Mesothelial cell of epicardium (in vitro differentiated cells): ENCODE results near the gene CARD9. TPM values are rescaled to one million over a fixed set of nuclear protein-coding genes. Genes with fewer than 3 reads are reported as not detected.

Experiments used
- DNase-seq, 2 experiments: peaks; one replicate each; pipeline ENCODE4 v3.0.0; 2021; ENCODE audit warnings: low spot score in 2 of 2; ENCODE audit not compliant: unreplicated experiment in 2 of 2
- H3K27ac Mint-ChIP-seq: 2 replicates; pipeline ENCODE4 v1.8.0; 2021; ENCODE audit warnings: mixed read lengths
- H3K27me3 Mint-ChIP-seq: 2 replicates; pipeline ENCODE4 v1.8.0; 2021; ENCODE audit warnings: low read depth, mixed read lengths
- H3K36me3 Mint-ChIP-seq: 2 replicates; pipeline ENCODE4 v1.8.0; 2021; ENCODE audit warnings: mixed read lengths
- H3K4me1 Mint-ChIP-seq: 2 replicates; pipeline ENCODE4 v1.8.0; 2021; ENCODE audit warnings: mixed read lengths
- H3K4me3 Mint-ChIP-seq: 2 replicates; pipeline ENCODE4 v1.8.0; 2021; ENCODE audit warnings: mild to moderate bottlenecking, moderate library complexity, mixed read lengths
- H3K9me3 Mint-ChIP-seq: 2 replicates; pipeline ENCODE4 v1.8.0; 2021; ENCODE audit warnings: mixed read lengths
- total RNA-seq: library from RNA; stranded (reverse); gene quantifications from 3 replicates; pipeline ENCODE4 v1.2.1, GENCODE V29; 2021
- TF ChIP-seq, protein P1 (sequence below): fragments of 200-600 bp; sonication (generic); IDR thresholded peaks from one replicate; pipeline ENCODE4 v1.5.0; 2021; ENCODE audit warnings: antibody characterized with exemption; ENCODE audit not compliant: unreplicated experiment

CARD9 gene
- total RNA-seq, 1 donor from 2014 or later = 4.9 TPM

DNA sequence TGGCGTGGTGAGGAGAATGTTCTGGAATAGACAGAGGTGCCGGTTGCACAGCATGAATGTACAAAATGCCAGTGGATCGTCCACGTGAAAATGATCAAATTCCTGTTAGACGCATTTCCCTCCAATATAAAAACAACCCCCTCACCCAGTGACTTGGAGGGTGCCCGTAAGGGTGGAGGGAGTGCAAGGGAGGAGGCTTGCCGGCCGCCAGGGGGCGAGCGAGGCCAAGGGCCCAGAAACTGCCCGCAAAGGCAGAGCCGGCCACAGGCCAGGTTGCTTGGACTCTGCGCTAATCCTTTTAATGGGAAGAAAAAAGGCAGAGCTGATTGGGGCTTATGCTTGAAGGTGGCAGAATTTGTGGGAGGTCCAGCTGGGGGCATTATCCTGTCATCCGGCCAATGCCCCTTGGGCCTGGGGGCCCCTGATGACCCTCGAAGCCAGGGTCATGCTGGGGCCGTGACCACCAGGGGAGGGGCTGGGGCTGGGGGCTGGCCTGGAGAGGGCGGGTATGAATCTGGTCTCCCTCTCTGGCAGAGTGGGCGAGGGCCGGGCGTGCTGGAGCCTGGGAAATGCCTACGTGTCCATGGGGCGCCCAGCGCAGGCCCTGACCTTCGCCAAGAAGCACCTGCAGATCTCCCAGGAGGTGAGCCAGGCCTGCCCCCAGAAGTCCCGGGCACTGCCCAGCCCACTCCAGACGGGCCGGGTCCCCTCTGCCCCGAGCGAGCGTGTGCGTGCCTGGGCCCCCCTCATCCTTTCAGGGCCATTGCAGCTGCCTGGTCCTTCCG lies 34.1 kb downstream of the CARD9 start:
- no peaks in the 10 kb centered on the region for H3K9me3 Mint-ChIP-seq
- H3K27me3 Mint-ChIP-seq = no peaks in the 10 kb centered on the region
- no peak overlapping the region for H3K4me3 Mint-ChIP-seq
- H3K27ac Mint-ChIP-seq = no peak overlapping the region
- peaks cover 8% of the 10 kb centered on the region for H3K4me1 Mint-ChIP-seq
- peak in 1 of 2 experiments; percentile 77 for DNase-seq
- TF ChIP-seq, protein P1, sequence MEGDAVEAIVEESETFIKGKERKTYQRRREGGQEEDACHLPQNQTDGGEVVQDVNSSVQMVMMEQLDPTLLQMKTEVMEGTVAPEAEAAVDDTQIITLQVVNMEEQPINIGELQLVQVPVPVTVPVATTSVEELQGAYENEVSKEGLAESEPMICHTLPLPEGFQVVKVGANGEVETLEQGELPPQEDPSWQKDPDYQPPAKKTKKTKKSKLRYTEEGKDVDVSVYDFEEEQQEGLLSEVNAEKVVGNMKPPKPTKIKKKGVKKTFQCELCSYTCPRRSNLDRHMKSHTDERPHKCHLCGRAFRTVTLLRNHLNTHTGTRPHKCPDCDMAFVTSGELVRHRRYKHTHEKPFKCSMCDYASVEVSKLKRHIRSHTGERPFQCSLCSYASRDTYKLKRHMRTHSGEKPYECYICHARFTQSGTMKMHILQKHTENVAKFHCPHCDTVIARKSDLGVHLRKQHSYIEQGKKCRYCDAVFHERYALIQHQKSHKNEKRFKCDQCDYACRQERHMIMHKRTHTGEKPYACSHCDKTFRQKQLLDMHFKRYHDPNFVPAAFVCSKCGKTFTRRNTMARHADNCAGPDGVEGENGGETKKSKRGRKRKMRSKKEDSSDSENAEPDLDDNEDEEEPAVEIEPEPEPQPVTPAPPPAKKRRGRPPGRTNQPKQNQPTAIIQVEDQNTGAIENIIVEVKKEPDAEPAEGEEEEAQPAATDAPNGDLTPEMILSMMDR = peak; percentile 88
- H3K36me3 Mint-ChIP-seq = peaks cover 4% of the 10 kb centered on the region

DNA sequence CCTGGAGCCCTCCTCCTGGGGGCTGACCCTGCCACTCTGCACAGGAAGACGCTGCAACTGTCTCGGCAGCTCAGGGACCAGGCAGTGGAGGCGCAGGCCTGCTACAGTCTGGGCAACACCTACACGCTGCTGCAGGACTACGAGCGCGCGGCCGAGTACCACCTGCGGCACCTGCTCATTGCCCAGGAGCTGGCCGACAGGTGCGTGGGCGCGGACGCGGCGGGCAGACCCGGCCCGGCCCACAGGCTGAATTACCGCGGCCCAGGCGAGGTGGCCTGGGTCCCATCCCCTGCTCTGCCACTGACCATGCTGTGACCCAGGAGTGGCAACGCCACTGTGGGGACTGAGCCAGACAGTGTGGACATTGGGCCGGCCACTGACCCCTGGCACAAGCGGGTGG lies 35.0 kb downstream of the CARD9 start:
- Mint-ChIP-seq H3K27me3 (no peaks in the 10 kb centered on the region), H3K27ac (no peak overlapping the region), H3K9me3 (no peaks in the 10 kb centered on the region), H3K4me3 (no peak overlapping the region), H3K4me1 (peaks cover 8% of the 10 kb centered on the region), H3K36me3 (peaks cover 4% of the 10 kb centered on the region)
- no peak for DNase-seq
- TF ChIP-seq, protein P1 = no peak

DNA sequence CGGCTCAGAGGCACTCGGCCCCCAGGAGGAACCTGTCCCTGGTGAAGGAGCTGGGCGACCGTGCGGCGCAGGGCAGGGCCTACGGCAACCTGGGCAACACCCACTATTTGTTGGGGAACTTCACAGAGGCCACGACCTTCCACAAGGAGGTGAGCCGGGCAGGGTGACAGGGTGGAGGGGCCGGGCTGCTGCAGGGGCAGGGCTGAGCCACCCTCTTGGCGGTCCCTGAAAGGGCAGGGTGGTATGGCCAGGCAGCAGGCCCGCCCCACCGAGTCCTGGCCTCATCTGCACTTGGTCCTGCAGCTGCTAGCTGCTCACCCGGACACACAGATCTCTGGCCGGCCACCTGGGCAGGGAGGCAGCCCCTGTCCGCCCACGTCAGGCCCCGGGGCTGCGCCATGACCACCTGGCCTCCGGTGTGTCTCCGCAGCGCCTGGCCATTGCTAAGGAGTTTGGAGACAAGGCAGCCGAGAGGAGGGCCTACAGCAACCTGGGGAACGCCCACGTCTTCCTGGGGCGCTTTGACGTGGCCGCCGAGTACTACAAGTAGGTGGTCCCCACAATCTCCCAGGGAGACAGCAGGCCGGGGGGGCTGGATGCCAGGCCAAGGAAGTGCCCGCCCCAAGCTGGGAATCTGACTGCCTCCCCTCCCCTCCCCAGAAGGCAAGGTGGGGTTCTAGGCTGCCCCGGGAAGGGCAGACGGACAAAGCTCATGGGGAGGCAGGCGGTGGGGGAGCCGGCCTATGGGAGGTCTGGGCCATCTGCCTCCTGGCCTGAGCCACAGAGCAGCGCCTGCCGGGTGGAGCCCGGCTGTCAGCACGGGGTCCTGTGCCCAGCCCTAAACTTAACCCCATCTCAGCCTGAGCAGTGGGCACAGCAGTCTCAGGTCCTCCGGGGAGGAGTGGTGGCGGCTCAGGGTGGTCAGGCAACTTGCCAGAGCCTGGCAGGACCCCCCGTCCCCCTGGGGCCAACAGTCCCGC lies 35.8 kb downstream of the CARD9 start:
- H3K36me3 Mint-ChIP-seq = peaks cover 4% of the 10 kb centered on the region
- H3K4me3 Mint-ChIP-seq = no peak overlapping the region
- H3K27me3 Mint-ChIP-seq = no peaks in the 10 kb centered on the region
- no peaks in the 10 kb centered on the region for H3K9me3 Mint-ChIP-seq
- TF ChIP-seq, protein P1 = no peak
- peaks cover 5% of the 10 kb centered on the region for H3K4me1 Mint-ChIP-seq
- no peak overlapping the region for H3K27ac Mint-ChIP-seq
- no peak for DNase-seq

DNA sequence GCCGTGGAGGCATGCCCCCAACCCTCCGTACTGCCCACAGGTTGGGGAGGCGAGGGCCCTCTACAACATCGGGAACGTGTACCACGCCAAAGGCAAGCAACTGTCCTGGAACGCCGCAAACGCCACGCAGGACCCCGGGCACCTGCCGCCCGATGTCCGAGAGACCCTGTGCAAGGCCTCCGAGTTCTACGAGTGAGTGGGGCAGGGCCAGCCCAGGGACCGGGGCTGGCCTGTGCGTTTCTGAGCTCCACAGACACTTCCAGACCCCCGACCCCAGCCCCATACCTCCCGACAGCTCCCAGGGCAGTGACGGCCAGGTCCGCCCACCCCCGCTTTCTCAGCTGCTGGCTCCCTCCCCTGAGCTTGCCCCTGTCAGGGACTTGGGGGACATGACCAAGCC lies 36.6 kb downstream of the CARD9 start:
- H3K27me3 Mint-ChIP-seq = no peaks in the 10 kb centered on the region
- DNase-seq = no peak
- peaks cover 4% of the 10 kb centered on the region for H3K36me3 Mint-ChIP-seq
- H3K4me1 Mint-ChIP-seq = peaks cover 1% of the 10 kb centered on the region
- H3K4me3 Mint-ChIP-seq = no peak overlapping the region
- no peak overlapping the region for H3K27ac Mint-ChIP-seq
- TF ChIP-seq, protein P1 = no peak
- H3K9me3 Mint-ChIP-seq = no peaks in the 10 kb centered on the region

DNA sequence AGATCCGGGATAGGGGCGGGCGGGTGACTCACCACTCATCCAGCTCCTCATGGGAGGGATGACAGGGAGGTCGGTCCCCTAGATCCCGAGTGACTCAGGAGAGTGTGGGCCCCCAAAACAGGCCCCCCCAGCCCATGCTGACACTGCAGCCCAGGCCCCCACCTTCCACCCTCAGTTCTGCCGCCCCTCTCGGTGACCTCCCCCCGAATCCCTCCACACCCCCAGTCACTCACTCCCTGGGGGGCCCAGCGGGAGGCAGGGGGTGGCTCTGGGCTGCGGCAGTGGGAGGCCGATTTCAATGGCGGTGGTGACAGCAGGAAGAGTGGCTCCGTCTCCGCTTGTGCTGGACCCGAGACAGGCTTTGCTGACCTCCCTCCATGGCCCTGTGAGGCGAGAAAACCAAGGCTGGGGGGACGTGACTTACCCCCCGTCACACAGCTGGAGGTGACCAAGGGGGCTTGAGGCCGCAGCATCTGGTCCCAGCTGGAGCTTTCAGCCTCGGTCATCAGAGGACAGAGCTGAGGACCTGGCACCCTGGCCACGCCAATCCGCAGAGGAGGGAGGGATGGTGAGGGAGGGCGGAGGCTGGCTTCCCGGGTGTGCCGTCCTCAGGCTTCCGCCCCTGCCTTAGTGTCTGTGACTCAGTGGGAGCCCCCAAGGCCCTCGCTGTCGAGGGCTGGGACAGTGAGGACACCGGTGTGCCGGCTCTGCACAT lies 37.2 kb downstream of the CARD9 start:
- no peak for DNase-seq
- no peak overlapping the region for H3K27ac Mint-ChIP-seq
- TF ChIP-seq, protein P1 = no peak
- peaks cover 4% of the 10 kb centered on the region for H3K36me3 Mint-ChIP-seq
- H3K9me3 Mint-ChIP-seq = no peaks in the 10 kb centered on the region
- H3K27me3 Mint-ChIP-seq = no peaks in the 10 kb centered on the region
- H3K4me3 Mint-ChIP-seq = no peak overlapping the region
- no peaks in the 10 kb centered on the region for H3K4me1 Mint-ChIP-seq
